Pancreas (tissue), 10 donors: ENCODE data around the gene RPS25. TPM values are rescaled to one million over a fixed set of nuclear protein-coding genes. Genes with fewer than 3 reads are reported as not detected.
A peak's percentile ranks its signal among the peaks of the same experiment; 100 is the strongest.
"Not testable (repeated sequence)": the region's sequence is repeated elsewhere in the genome, so short reads cannot be mapped to it uniquely, and the experiment has no call there.

Experiments
- ATAC-seq, 4 donors: fragments of 200-7000 bp; cut with Tn5 transposase; one replicate each; pipeline versions ENCODE4 v1.8.0 to v1.9.1; 2020; ENCODE audit warnings: mild to moderate bottlenecking in 4 of 4, moderate library complexity in 4 of 4
- DNase-seq, 6 donors: peaks; one replicate each; pipeline ENCODE4 v3.0.0-alpha.2; 2020
- FAIRE-seq: peaks from 2 replicates; lab custom pipeline; 2012; peaks lifted over from hg19 to GRCh38; lab: Jason Lieb, UNC
- H3K27ac ChIP-seq, 4 donors: fragments of 200-600 bp; sonication (generic); 1 replicate in 3 of 4; 2 replicates in 1 of 4; pipeline versions ENCODE4 v1.5.0 to v1.8.0; 2020
- H3K27me3 ChIP-seq, 4 donors: fragments of 200-600 bp; one replicate each; pipeline ENCODE4 v1.8.0; 2021
- H3K36me3 ChIP-seq, 3 donors: fragments of 200-600 bp; sonication (generic) in 1 of 3; one replicate each; pipeline versions ENCODE4 v1.5.0 to v1.8.0; 2020 to 2021
- H3K4me1 ChIP-seq, 3 donors: fragments of 200-600 bp; one replicate each; pipeline ENCODE4 v1.8.0; 2021
- H3K4me3 ChIP-seq, 4 donors: fragments of 200-600 bp; sonication (generic) in 2 of 4; one replicate each; pipeline versions ENCODE4 v1.5.0 to v1.8.0; 2020 to 2021
- H3K9me3 ChIP-seq, 4 donors: fragments of 200-600 bp; one replicate each; pipeline ENCODE4 v1.8.0; 2021
- WGBS, 2 donors: extraction: QIAGEN DNeasy Blood & Tissue Kit; methylation state at CpG; one replicate each; pipeline ENCODE4 v1.1.7; 2013; 5-methylcytosine and 5-hydroxymethylcytosine counted together
- intact Hi-C, 3 donors: fragments of 100-400 bp; cut with DNase I; formaldehyde crosslinking; loops; one replicate each; pipeline versions ENCODE4 v1.11.1 to v1.14.2; 2022
- polyA plus RNA-seq, 2 donors: library from polyadenylated mRNA; stranded (reverse); fragments of 200-250 nt; gene quantifications; one replicate each; pipeline ENCODE4 v1.2.3, GENCODE V29; 2013
- total RNA-seq, 6 donors: library from RNA; stranded (reverse); fragmentation: NEBNext Ultra II Directional in 4 of 6; extraction: Animal tissue kit (Norgen Biotek cat#: 25700) in 4 of 6; gene quantifications; one replicate each; pipeline versions ENCODE4 v1.2.1 to v1.2.4, GENCODE V29; 2021 to 2023
- TF ChIP-seq, protein P1 (sequence below), 4 donors: fragments of 200-600 bp; sonication (generic) in 3 of 4; IDR thresholded peaks; one replicate each; pipeline versions ENCODE4 v1.5.0 to v1.8.0; 2021; ENCODE audit warnings: antibody characterized with exemption in 4 of 4
- donor health status: healthy with polysubstance abuse.
- donor health status: DM: no; HTN: no; CAD: no; lungs with moderate emphysema.
- donor health status: DM: no; HTN: no; CAD: no.
- donor health status: control.
- donor health status: control.
- donor health status: Bipolar disorder and iron deficiency.
- donor health status: DM: yes; HTN: yes; CAD: no.
- donor health status: DM: no; HTN: no; CAD: no.
- donor health status: DM: no; HTN: no; CAD: no.
- donor health status: DM: yes; HTN: yes; CAD: no.

RPS25 gene
- total and polyA plus RNA-seq, 8 donors: 536 to 1,472 (median 742) TPM

DNA sequence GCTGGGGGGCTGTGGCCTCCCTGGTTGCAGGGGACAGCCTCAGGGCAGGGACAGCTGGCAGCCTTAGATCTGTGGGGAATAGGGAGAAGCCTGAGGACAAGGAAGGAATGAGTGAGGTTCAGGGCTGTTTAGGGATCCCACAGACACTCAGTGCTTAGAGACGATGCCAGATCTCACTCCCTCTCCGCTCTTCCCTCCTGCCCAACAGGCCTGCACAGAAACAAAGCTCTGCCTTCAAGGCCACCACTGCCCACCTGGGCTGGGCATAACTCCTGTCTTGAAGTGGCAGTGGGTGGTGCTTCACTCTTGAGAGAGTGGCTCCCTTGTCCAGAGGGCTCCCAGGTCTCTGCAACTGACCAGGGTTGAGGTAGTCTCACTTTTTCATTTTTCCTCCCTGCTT, 33.3 kb downstream of the RPS25 start:
- H3K27ac ChIP-seq: no peak overlapping the region
- H3K27me3 ChIP-seq: no peaks in the 10 kb centered on the region
- ATAC-seq (no peak), FAIRE-seq (no peak), DNase-seq (no peak)
- H3K36me3 ChIP-seq: no peaks in the 10 kb centered on the region
- H3K4me3 ChIP-seq: no peak overlapping the region
- TF ChIP-seq, protein P1, sequence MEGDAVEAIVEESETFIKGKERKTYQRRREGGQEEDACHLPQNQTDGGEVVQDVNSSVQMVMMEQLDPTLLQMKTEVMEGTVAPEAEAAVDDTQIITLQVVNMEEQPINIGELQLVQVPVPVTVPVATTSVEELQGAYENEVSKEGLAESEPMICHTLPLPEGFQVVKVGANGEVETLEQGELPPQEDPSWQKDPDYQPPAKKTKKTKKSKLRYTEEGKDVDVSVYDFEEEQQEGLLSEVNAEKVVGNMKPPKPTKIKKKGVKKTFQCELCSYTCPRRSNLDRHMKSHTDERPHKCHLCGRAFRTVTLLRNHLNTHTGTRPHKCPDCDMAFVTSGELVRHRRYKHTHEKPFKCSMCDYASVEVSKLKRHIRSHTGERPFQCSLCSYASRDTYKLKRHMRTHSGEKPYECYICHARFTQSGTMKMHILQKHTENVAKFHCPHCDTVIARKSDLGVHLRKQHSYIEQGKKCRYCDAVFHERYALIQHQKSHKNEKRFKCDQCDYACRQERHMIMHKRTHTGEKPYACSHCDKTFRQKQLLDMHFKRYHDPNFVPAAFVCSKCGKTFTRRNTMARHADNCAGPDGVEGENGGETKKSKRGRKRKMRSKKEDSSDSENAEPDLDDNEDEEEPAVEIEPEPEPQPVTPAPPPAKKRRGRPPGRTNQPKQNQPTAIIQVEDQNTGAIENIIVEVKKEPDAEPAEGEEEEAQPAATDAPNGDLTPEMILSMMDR (IDR thresholded peaks at IDR 0.05): no peak
- H3K4me1 ChIP-seq: no peaks in the 10 kb centered on the region
- H3K9me3 ChIP-seq: no peaks in the 10 kb centered on the region
- intact Hi-C loops: no loop called here
- 82 to 91% methylated on average over 2 of the region's 2 CpGs for WGBS, 2 donors

DNA sequence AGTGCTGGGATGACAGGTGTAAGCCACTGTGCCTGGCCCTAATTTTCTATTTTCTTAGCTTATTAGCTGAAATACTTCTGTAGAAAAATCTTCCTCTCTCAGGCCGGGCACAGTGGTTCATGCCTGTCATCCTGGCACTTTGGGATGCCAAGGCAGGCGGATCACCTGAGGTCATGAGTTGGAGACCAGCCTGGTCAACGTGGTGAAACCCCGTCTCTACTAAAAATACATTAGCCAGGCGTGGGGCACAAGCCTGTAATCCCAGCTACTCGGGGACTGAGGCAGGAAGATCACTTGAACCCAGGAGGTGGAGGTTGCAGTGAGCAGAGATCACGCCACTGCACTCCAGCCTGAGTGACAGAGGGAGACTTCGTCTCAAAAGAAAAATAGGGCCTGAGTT, 33.8 kb downstream of the RPS25 start:
- H3K27me3 ChIP-seq, DNase-seq, H3K4me3 ChIP-seq, ATAC-seq, H3K9me3 ChIP-seq, H3K27ac ChIP-seq, FAIRE-seq, intact Hi-C loops, H3K4me1 ChIP-seq, H3K36me3 ChIP-seq: not testable (repeated sequence)
- WGBS, 2 donors: 73 to 74% methylated on average over 8 of the region's 8 CpGs

DNA sequence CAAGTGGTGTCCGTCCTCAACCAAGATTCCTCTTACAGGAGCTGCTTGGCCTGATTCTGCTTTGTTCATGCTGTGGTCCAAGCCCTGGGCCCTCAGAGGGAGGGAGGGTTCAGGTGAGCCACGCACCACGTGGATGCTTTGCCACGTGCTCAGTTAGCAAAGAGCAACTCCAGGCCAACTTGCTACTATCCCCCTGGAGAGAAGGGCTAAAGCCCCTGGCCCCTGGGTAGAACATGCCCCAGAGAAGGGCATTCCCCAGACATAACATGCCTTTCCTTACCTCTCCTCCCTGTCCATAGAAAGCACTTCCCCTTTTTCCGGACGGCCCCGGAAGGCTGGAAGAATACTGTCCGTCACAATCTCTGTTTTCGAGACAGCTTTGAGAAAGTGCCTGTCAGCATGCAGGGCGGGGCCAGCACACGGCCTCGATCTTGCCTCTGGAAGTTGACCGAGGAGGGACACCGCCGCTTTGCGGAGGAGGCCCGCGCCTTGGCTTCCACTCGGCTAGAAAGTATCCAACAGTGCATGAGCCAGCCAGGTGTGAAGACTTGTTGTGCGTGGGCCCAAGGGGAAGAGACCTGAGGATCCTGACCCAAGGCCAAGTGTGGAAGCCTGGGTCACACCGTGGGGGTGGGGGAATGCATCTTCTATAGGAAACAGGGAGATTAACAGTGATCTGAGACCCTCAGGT, 37.8 kb downstream of the RPS25 start:
- H3K27me3 ChIP-seq: no peaks in the 10 kb centered on the region
- no peak for DNase-seq
- no peaks in the 10 kb centered on the region for H3K36me3 ChIP-seq
- no peak overlapping the region for H3K27ac ChIP-seq
- WGBS, 2 donors: 43 to 48% methylated on average over 21 of the region's 21 CpGs
- no peak overlapping the region for H3K4me3 ChIP-seq
- peak in 3 of 4 donors; percentile 25 to 65 (median 65) for ATAC-seq
- no peaks in the 10 kb centered on the region for H3K4me1 ChIP-seq
- no peaks in the 10 kb centered on the region for H3K9me3 ChIP-seq
- intact Hi-C loops: no loop called here
- FAIRE-seq: no peak
- TF ChIP-seq, protein P1 (IDR thresholded peaks at IDR 0.05): no peak

DNA sequence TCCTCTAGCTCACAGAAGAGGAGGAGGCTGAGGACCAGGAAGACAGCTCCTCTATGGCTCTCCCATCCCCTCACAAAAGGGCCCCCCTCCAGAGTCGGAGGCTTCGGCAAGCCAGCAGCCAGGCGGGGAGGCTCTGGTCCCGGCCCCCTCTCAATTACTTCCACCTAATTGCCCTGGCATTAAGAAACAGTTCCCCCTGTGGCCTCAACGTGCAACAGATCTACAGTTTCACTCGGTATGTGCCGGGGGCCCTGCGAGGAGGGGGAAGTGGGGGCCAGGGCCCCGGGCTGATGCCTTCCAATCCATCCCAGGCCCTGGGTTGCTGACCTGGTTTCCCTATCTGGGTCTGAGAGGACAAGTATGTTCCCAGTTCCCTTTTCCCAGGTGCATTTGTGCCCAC, 38.7 kb downstream of the RPS25 start:
- no peak overlapping the region for H3K4me3 ChIP-seq
- no peaks in the 10 kb centered on the region for H3K9me3 ChIP-seq
- ATAC-seq: no peak

DNA sequence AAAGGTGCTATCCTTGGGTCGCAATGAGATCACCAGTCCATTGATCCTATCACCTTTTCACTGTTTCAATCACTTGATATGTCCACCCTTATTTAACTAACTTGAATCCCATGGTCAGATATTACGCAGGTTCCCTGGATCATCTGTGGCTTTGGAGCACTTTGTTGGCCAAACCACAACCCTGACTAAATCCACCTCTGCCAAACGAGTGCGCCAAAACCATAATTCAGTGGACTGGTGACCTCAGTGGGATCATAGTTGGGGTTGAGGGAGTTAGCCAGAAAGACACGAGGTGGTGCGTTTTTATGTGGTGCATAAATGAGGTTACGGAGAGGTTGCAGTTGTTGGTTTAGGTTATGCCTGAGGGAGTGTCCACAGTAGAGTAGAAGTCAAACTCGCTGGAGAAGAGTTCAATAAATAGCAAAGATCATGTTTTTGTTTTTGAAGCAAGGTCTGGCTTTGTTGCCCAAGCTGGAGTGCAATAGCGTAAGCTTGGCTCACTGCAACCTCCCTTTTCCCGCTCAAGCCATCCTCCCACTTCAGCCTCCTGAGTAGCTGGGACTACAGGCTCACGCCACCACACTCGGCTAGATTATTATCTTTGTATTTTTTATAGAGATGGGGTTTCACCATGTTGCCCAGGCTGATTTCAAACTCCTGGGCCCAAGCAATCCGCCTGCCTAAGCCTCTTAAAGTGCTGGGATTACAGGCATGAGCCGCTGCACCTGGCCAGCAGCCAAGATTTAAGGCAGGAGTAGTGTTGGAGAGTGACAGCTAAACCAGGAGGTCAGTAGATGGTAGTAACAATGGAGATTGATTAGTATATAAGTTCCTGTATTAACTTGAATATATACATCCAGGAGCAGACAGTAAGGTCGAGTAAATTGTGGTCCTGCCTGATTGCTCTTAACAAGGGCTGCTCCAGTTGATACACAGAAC, 42.1 kb downstream of the RPS25 start:
- 79 to 82% methylated on average over 15 of the region's 15 CpGs for WGBS, 2 donors
- no peak overlapping the region for H3K27ac ChIP-seq
- no peaks in the 10 kb centered on the region for H3K9me3 ChIP-seq
- H3K4me3 ChIP-seq: no peak overlapping the region
- FAIRE-seq (no peak), ATAC-seq (no peak), DNase-seq (no peak)
- no peaks in the 10 kb centered on the region for H3K36me3 ChIP-seq
- intact Hi-C loops: no loop called here
- TF ChIP-seq, protein P1 (IDR thresholded peaks at IDR 0.05): no peak
- H3K4me1 ChIP-seq: no peaks in the 10 kb centered on the region
- no peaks in the 10 kb centered on the region for H3K27me3 ChIP-seq

More for the DNA sequence above, 38.7 kb downstream of the RPS25 start:
- intact Hi-C loops: no loop called here
- Histone ChIP-seq H3K27me3 (no peaks in the 10 kb centered on the region), H3K27ac (no peak overlapping the region), H3K4me1 (no peaks in the 10 kb centered on the region), H3K36me3 (no peaks in the 10 kb centered on the region)
- FAIRE-seq (no peak), DNase-seq (no peak)
- TF ChIP-seq, protein P1 (IDR thresholded peaks at IDR 0.05): no peak
- WGBS, 2 donors: 69 to 70% methylated on average over 9 of the region's 9 CpGs
